CD14-positive monocyte (primary cell): ENCODE data around the gene IGF2BP2. TPM values are rescaled to one million over a fixed set of nuclear protein-coding genes. Genes with fewer than 3 reads are reported as not detected.

Experiments
- DNase-seq, 3 donors: peaks; one replicate each; pipeline ENCODE4 v3.0.0-alpha.2; 2011 to 2022
- H2AFZ ChIP-seq: 2 replicates; pipeline ENCODE4 v1.6.0; 2012; ENCODE audit warnings: mild to moderate bottlenecking, low read depth, low read length, inconsistent platforms; ENCODE audit not compliant: insufficient read depth, poor library complexity, severe bottlenecking
- H3K27ac ChIP-seq, 2 donors: 1 replicate in 1 of 2; 2 replicates in 1 of 2; pipeline ENCODE4 v1.5.1; 2012 to 2013; ENCODE audit warnings: low read length in 2 of 2, control low read depth in 1 of 2, inconsistent platforms in 1 of 2, low read depth in 1 of 2, mild to moderate bottlenecking in 1 of 2
- H3K27me3 ChIP-seq, 2 donors: one replicate each; pipeline versions ENCODE4 v1.6.0 to v1.6.1; 2011 to 2013; ENCODE audit warnings: low read length in 2 of 2; ENCODE audit not compliant: control insufficient read depth in 2 of 2, insufficient read depth in 2 of 2
- H3K36me3 ChIP-seq, 2 donors: replicated peaks in 1 of 2; 1 replicate in 1 of 2; 2 replicates in 1 of 2; pipeline versions ENCODE4 v1.5.1 to v1.6.1; 2012 to 2013; ENCODE audit warnings: low read length in 2 of 2, control low read depth in 1 of 2, inconsistent platforms in 1 of 2, mild to moderate bottlenecking in 1 of 2; ENCODE audit not compliant: insufficient read depth in 2 of 2, control insufficient read depth in 1 of 2
- H3K4me1 ChIP-seq, 2 donors: 1 replicate in 1 of 2; 2 replicates in 1 of 2; pipeline versions ENCODE4 v1.5.1 to v1.6.1; 2012 to 2013; ENCODE audit warnings: low read length in 2 of 2, control low read depth in 1 of 2, inconsistent platforms in 1 of 2, mild to moderate bottlenecking in 1 of 2, moderate library complexity in 1 of 2; ENCODE audit not compliant: insufficient read depth in 2 of 2, control insufficient read depth in 1 of 2
- H3K4me2 ChIP-seq: replicated peaks from 2 replicates; pipeline ENCODE3; 2012; ENCODE audit warnings: low read length, moderate library complexity, mild to moderate bottlenecking; ENCODE audit not compliant: poor library complexity, severe bottlenecking; ENCODE audit errors: extremely low read depth
- H3K4me3 ChIP-seq, 3 experiments: fragments of 200-600 bp in 1 of 3; sonication (generic) in 1 of 3; replicated peaks in 1 of 3; 1 replicate in 2 of 3; 2 replicates in 1 of 3; pipeline ENCODE4 v1.5.1; 2011 to 2013; ENCODE audit warnings: low read length in 3 of 3, mild to moderate bottlenecking in 3 of 3, control low read depth in 2 of 3, low read depth in 2 of 3, inconsistent platforms in 1 of 3, moderate library complexity in 1 of 3
- H3K79me2 ChIP-seq: 2 replicates; pipeline ENCODE4 v1.6.0; 2012; ENCODE audit warnings: mild to moderate bottlenecking, control low read depth, inconsistent platforms, low read length, moderate library complexity; ENCODE audit not compliant: insufficient read depth
- H3K9ac ChIP-seq: 2 replicates; pipeline ENCODE4 v1.6.0; 2017; ENCODE audit warnings: low read length, mild to moderate bottlenecking; ENCODE audit not compliant: insufficient read depth, poor library complexity, severe bottlenecking
- H3K9me3 ChIP-seq, 2 donors: replicated peaks in 1 of 2; 1 replicate in 1 of 2; 2 replicates in 1 of 2; pipeline versions ENCODE4 v1.5.1 to v1.6.1; 2012 to 2013; ENCODE audit warnings: low read length in 2 of 2, control low read depth in 1 of 2; ENCODE audit not compliant: control insufficient read depth in 1 of 2, insufficient read depth in 1 of 2
- H4K20me1 ChIP-seq: 2 replicates; pipeline ENCODE4 v1.6.0; 2012; ENCODE audit warnings: mild to moderate bottlenecking, low read length, control low read depth, moderate library complexity; ENCODE audit not compliant: insufficient read depth
- H3K27ac Mint-ChIP-seq, 7 donors: one replicate each; pipeline ENCODE4 v1.8.0; 2020; ENCODE audit warnings: mild to moderate bottlenecking in 7 of 7, mixed read lengths in 7 of 7, moderate library complexity in 6 of 7, inconsistent platforms in 2 of 7
- H3K27me3 Mint-ChIP-seq, 3 donors: one replicate each; pipeline ENCODE4 v1.8.0; 2021 to 2022; ENCODE audit warnings: low read depth in 3 of 3, mild to moderate bottlenecking in 3 of 3, mixed read lengths in 3 of 3, moderate library complexity in 3 of 3, inconsistent platforms in 1 of 3
- H3K36me3 Mint-ChIP-seq, 2 donors: one replicate each; pipeline ENCODE4 v1.8.0; 2020; ENCODE audit warnings: mixed read lengths in 2 of 2, inconsistent platforms in 1 of 2, mild to moderate bottlenecking in 1 of 2
- H3K4me1 Mint-ChIP-seq: one replicate; pipeline ENCODE4 v1.8.0; 2020; ENCODE audit warnings: mild to moderate bottlenecking, mixed read lengths
- H3K4me3 Mint-ChIP-seq, 2 donors: one replicate each; pipeline ENCODE4 v1.8.0; 2020; ENCODE audit warnings: mild to moderate bottlenecking in 2 of 2, mixed read lengths in 2 of 2, moderate library complexity in 1 of 2
- H3K9me3 Mint-ChIP-seq, 7 donors: one replicate each; pipeline ENCODE4 v1.8.0; 2020 to 2022; ENCODE audit warnings: mixed read lengths in 7 of 7, mild to moderate bottlenecking in 6 of 7, moderate library complexity in 6 of 7, inconsistent platforms in 2 of 7
- WGBS: methylation state at CpG from one replicate; pipeline ENCODE4 v1.1.5; 2013; ENCODE audit warnings: missing lambda C conversion rate; ENCODE audit not compliant: insufficient coverage; 5-methylcytosine and 5-hydroxymethylcytosine counted together
- intact Hi-C, 2 donors: fragments of 100-400 bp; cut with micrococcal nuclease; formaldehyde crosslinking; loops; one replicate each; pipeline versions ENCODE4 v1.15.0 to v1.15.1; 2023
- polyA plus RNA-seq, 3 donors: library from polyadenylated mRNA; depleted of rRNA in 1 of 3; unstranded in 2 of 3; stranded (reverse) in 1 of 3; fragments of 300-500 nt in 2 of 3; fragments of >200 nt in 1 of 3; fragmentation: Illumina TruSeq in 2 of 3; gene quantifications; 1 replicate in 2 of 3; 2 replicates in 1 of 3; pipeline ENCODE4 v1.2.3, GENCODE V29; 2012 to 2021
- TF ChIP-seq, protein P1 (sequence below): fragments of 200-600 bp; IDR thresholded peaks from one replicate; pipeline ENCODE4 v1.8.0; 2022; ENCODE audit warnings: antibody characterized with exemption, mild to moderate bottlenecking

Gene IGF2BP2
- polyA plus RNA-seq, 3 donors = 0.78 to 2.8 (median 1.00) TPM

DNA sequence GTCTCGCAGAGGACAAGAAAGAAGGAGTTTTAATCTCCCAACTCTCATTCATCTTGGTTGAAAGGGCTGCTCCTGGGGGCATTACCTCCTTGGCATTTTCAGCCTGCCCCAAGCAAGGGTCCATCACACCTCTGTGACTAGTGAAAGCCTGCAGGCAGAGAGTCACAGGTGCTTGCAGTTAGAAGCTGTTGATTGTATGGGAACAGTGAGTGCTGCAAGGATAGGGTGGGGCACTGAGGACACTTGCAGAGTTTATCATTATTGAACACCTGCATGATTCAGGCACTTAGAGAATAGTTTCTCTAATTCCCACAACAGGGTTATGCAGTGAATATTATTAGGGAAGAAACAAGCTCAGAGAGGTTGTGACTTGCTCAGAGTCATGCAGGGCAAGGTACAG is 41.7 kb upstream of the IGF2BP2 start:
- TF ChIP-seq, protein P1, sequence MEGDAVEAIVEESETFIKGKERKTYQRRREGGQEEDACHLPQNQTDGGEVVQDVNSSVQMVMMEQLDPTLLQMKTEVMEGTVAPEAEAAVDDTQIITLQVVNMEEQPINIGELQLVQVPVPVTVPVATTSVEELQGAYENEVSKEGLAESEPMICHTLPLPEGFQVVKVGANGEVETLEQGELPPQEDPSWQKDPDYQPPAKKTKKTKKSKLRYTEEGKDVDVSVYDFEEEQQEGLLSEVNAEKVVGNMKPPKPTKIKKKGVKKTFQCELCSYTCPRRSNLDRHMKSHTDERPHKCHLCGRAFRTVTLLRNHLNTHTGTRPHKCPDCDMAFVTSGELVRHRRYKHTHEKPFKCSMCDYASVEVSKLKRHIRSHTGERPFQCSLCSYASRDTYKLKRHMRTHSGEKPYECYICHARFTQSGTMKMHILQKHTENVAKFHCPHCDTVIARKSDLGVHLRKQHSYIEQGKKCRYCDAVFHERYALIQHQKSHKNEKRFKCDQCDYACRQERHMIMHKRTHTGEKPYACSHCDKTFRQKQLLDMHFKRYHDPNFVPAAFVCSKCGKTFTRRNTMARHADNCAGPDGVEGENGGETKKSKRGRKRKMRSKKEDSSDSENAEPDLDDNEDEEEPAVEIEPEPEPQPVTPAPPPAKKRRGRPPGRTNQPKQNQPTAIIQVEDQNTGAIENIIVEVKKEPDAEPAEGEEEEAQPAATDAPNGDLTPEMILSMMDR = no peak
- Histone ChIP-seq H3K27ac (no peak overlapping the region), H3K36me3 (no peaks in the 10 kb centered on the region), H3K9ac (no peak overlapping the region), H3K4me3 (no peak overlapping the region), H3K27me3 (peaks cover 0 to 2% of the 10 kb centered on the region in 2 donors), H2AFZ (no peak overlapping the region), H3K4me1 (no peaks in the 10 kb centered on the region), H3K79me2 (no peaks in the 10 kb centered on the region), H3K4me2 (no peak overlapping the region), H4K20me1 (no peaks in the 10 kb centered on the region), H3K9me3 (no peaks in the 10 kb centered on the region)
- intact Hi-C loops = no loop called here
- Mint-ChIP-seq H3K9me3 (peaks cover 0 to 2% (median 0%) of the 10 kb centered on the region in 7 donors), H3K27ac (no peak overlapping the region), H3K36me3 (no peaks in the 10 kb centered on the region), H3K4me3 (no peak overlapping the region), H3K4me1 (no peaks in the 10 kb centered on the region), H3K27me3 (peaks cover 0 to 6% (median 3%) of the 10 kb centered on the region in 3 donors)
- no peak for DNase-seq
- no CpG with 5 or more reads among the region's 1 CpG for WGBS

DNA sequence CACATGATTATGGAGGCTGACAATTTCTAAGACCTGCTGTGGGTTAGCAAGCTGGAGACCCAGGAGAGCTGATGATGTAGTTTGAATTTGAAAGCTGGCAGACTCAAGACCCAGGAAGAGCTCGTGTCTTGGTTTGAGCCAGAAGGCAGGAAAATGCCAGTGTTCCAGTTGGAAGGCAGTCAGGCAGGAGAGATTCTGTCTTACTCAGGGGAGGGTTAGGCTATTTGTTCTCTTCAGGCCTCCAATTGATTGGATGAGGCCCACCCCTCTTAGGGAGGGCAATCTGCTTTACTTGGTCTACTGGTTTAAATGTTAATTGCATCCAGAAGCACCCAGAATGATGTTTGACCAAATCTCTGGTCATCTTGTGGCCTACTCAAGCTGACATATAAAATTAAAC is 40.4 kb upstream of the IGF2BP2 start:
- H2AFZ ChIP-seq = no peak overlapping the region
- H3K4me1 ChIP-seq = no peaks in the 10 kb centered on the region
- H3K4me3 Mint-ChIP-seq = no peak overlapping the region
- H3K27ac Mint-ChIP-seq = no peak overlapping the region
- WGBS = 92% methylated on average over 1 of the region's 1 CpG
- TF ChIP-seq, protein P1 = no peak
- H3K27ac ChIP-seq = no peak overlapping the region
- H3K4me1 Mint-ChIP-seq = no peaks in the 10 kb centered on the region
- no peak overlapping the region for H3K4me2 ChIP-seq
- intact Hi-C loops = no loop called here
- no peak for DNase-seq
- no peaks in the 10 kb centered on the region for H4K20me1 ChIP-seq
- H3K4me3 ChIP-seq = no peak overlapping the region
- peaks cover 0 to 6% (median 3%) of the 10 kb centered on the region in 3 donors for H3K27me3 Mint-ChIP-seq
- H3K9me3 Mint-ChIP-seq = peaks cover 0 to 2% (median 0%) of the 10 kb centered on the region in 7 donors
- H3K9me3 ChIP-seq = no peaks in the 10 kb centered on the region
- H3K79me2 ChIP-seq = no peaks in the 10 kb centered on the region
- H3K27me3 ChIP-seq = peaks cover 0 to 2% of the 10 kb centered on the region in 2 donors
- H3K9ac ChIP-seq = no peak overlapping the region
- no peaks in the 10 kb centered on the region for H3K36me3 ChIP-seq
- H3K36me3 Mint-ChIP-seq = no peaks in the 10 kb centered on the region
